ENCODE data around the gene DYRK2. TPM values are rescaled to one million over a fixed set of nuclear protein-coding genes. Genes with fewer than 3 reads are reported as not detected.

Gene DYRK2
- total and polyA plus RNA-seq, 2 experiments from 2014 or later, result 7.1 to 34.1 TPM

GRCh38 chr12:67623259-67623658, 25.3 kb upstream of the DYRK2 start:
- Histone ChIP-seq H3K79me2 (replicated peaks; ENCODE audit: insufficient read depth) (no peaks in the 10 kb centered on the region), H3K4me2 (no peak overlapping the region), H3K36me3 (ENCODE audit: insufficient read depth) (no peaks in the 10 kb centered on the region), H3K4me1 (ENCODE audit: insufficient read depth) (no peaks in the 10 kb centered on the region), H3F3A (replicated peaks; ENCODE audit: low read depth) (no peaks in the 10 kb centered on the region), H4K20me1 (replicated peaks; ENCODE audit: insufficient read depth) (no peaks in the 10 kb centered on the region), H3K4me3 (no peak overlapping the region), H3K27ac (ENCODE audit: low read depth) (no peak overlapping the region), H2AFZ (no peak overlapping the region), H3K9me2 (ENCODE audit: insufficient read depth) (0 out of 2 replicates have a peak, but pooled peaks cover 14% of the 10 kb centered on the region), H3K27me3 (ENCODE audit: insufficient read depth) (no peaks in the 10 kb centered on the region)
- H3K27me3 Mint-ChIP-seq (ENCODE audit: insufficient read depth, low read depth, poor library complexity), result no peaks in the 10 kb centered on the region
- TF ChIP-seq ZNF331 (CRISPR knock-in tag; IDR thresholded peaks at IDR 0.05; ENCODE audit: low read depth) (no peak), JUNB (IDR thresholded peaks at IDR 0.05; ENCODE audit: unreplicated experiment) (no peak), EZH2 (IDR thresholded peaks at IDR 0.05; ENCODE audit: low read depth, unreplicated experiment) (no peak), NANOG (IDR thresholded peaks at IDR 0.05; ENCODE audit: borderline replicate concordance) (no peak), STAT1 (IDR thresholded peaks at IDR 0.05; ENCODE audit: unreplicated experiment) (no peak), ZNF114 (CRISPR knock-in tag; IDR thresholded peaks at IDR 0.05) (no peak), POLR2AphosphoS5 (IDR thresholded peaks at IDR 0.05; ENCODE audit: low read depth) (no peak)
- TF ChIP-seq, protein P1, sequence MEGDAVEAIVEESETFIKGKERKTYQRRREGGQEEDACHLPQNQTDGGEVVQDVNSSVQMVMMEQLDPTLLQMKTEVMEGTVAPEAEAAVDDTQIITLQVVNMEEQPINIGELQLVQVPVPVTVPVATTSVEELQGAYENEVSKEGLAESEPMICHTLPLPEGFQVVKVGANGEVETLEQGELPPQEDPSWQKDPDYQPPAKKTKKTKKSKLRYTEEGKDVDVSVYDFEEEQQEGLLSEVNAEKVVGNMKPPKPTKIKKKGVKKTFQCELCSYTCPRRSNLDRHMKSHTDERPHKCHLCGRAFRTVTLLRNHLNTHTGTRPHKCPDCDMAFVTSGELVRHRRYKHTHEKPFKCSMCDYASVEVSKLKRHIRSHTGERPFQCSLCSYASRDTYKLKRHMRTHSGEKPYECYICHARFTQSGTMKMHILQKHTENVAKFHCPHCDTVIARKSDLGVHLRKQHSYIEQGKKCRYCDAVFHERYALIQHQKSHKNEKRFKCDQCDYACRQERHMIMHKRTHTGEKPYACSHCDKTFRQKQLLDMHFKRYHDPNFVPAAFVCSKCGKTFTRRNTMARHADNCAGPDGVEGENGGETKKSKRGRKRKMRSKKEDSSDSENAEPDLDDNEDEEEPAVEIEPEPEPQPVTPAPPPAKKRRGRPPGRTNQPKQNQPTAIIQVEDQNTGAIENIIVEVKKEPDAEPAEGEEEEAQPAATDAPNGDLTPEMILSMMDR (conservative IDR thresholded peaks at IDR 0.05; ENCODE audit: low read depth in 2 of 2), result no peak
- TF ChIP-seq, protein P2, sequence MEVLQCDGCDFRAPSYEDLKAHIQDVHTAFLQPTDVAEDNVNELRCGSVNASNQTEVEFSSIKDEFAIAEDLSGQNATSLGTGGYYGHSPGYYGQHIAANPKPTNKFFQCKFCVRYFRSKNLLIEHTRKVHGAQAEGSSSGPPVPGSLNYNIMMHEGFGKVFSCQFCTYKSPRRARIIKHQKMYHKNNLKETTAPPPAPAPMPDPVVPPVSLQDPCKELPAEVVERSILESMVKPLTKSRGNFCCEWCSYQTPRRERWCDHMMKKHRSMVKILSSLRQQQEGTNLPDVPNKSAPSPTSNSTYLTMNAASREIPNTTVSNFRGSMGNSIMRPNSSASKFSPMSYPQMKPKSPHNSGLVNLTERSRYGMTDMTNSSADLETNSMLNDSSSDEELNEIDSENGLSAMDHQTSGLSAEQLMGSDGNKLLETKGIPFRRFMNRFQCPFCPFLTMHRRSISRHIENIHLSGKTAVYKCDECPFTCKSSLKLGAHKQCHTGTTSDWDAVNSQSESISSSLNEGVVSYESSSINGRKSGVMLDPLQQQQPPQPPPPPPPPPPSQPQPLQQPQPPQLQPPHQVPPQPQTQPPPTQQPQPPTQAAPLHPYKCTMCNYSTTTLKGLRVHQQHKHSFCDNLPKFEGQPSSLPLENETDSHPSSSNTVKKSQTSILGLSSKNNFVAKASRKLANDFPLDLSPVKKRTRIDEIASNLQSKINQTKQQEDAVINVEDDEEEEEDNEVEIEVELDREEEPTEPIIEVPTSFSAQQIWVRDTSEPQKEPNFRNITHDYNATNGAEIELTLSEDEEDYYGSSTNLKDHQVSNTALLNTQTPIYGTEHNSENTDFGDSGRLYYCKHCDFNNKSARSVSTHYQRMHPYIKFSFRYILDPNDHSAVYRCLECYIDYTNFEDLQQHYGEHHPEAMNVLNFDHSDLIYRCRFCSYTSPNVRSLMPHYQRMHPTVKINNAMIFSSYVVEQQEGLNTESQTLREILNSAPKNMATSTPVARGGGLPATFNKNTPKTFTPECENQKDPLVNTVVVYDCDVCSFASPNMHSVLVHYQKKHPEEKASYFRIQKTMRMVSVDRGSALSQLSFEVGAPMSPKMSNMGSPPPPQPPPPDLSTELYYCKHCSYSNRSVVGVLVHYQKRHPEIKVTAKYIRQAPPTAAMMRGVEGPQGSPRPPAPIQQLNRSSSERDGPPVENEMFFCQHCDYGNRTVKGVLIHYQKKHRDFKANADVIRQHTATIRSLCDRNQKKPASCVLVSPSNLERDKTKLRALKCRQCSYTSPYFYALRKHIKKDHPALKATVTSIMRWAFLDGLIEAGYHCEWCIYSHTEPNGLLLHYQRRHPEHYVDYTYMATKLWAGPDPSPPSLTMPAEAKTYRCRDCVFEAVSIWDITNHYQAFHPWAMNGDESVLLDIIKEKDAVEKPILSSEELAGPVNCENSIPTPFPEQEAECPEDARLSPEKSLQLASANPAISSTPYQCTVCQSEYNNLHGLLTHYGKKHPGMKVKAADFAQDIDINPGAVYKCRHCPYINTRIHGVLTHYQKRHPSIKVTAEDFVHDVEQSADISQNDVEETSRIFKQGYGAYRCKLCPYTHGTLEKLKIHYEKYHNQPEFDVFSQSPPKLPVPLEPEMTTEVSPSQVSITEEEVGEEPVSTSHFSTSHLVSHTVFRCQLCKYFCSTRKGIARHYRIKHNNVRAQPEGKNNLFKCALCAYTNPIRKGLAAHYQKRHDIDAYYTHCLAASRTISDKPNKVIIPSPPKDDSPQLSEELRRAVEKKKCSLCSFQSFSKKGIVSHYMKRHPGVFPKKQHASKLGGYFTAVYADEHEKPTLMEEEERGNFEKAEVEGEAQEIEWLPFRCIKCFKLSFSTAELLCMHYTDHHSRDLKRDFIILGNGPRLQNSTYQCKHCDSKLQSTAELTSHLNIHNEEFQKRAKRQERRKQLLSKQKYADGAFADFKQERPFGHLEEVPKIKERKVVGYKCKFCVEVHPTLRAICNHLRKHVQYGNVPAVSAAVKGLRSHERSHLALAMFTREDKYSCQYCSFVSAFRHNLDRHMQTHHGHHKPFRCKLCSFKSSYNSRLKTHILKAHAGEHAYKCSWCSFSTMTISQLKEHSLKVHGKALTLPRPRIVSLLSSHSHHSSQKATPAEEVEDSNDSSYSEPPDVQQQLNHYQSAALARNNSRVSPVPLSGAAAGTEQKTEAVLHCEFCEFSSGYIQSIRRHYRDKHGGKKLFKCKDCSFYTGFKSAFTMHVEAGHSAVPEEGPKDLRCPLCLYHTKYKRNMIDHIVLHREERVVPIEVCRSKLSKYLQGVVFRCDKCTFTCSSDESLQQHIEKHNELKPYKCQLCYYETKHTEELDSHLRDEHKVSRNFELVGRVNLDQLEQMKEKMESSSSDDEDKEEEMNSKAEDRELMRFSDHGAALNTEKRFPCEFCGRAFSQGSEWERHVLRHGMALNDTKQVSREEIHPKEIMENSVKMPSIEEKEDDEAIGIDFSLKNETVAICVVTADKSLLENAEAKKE (CRISPR knock-in tag; IDR thresholded peaks at IDR 0.05), result no peak
- no peaks in the 10 kb centered on the region for H3K36me3 Mint-ChIP-seq (ENCODE audit: low read depth)
- ATAC-seq, result no peak
- peaks cover 2% of the 10 kb centered on the region; the same call in 2 of the 3 replicates for H3K4me1 Mint-ChIP-seq
- no peak overlapping the region for H3K27ac Mint-ChIP-seq
- no peak overlapping the region for H3K4me3 Mint-ChIP-seq
- DNase-seq (ENCODE audit: low spot score), result no peak
- no peaks in the 10 kb centered on the region for H3K9me3 Mint-ChIP-seq

All from GM23338 (cell line).